Measurements from ENCODE around the gene TPSB2. TPM values are rescaled to one million over a fixed set of nuclear protein-coding genes. Genes with fewer than 3 reads are reported as not detected.

The TPSB2 gene
- total RNA-seq, 1 donor from 2014 or later, result not detected

- POLR2A ChIA-PET, result no interaction called here
- TF ChIP-seq CTCF (IDR thresholded peaks at IDR 0.05), result no peak
- H3K36me3 Mint-ChIP-seq (ENCODE audit: low read depth), result no peaks in the 10 kb centered on the region
Measured at GRCh38 chr16:1210461-1210860, 19.5 kb downstream of the TPSB2 start.

GRCh38 chr16:1209081-1209480 lies 20.9 kb downstream of the TPSB2 start:
- ATAC-seq (ENCODE audit: low read depth) (no peak), DNase-seq (no peak)
- no peaks in the 10 kb centered on the region for H3K27me3 Mint-ChIP-seq
- H3K4me3 Mint-ChIP-seq, result no peak overlapping the region
- CTCF ChIA-PET, result no interaction called here
- no peak overlapping the region for H3K27ac Mint-ChIP-seq
- POLR2A ChIA-PET, result no interaction called here
- no peaks in the 10 kb centered on the region for H3K9me3 Mint-ChIP-seq
- intact Hi-C loops (cut with micrococcal nuclease), result no loop called here
- no peaks in the 10 kb centered on the region for H3K36me3 Mint-ChIP-seq (ENCODE audit: low read depth)
- no peaks in the 10 kb centered on the region for H3K4me1 Mint-ChIP-seq
- no peak for TF ChIP-seq CTCF (IDR thresholded peaks at IDR 0.05)

More at GRCh38 chr16:1210461-1210860, 19.5 kb downstream of the TPSB2 start:
- no peak overlapping the region for H3K4me3 Mint-ChIP-seq
- DNase-seq, result no peak
- H3K27me3 Mint-ChIP-seq, result no peaks in the 10 kb centered on the region
- H3K9me3 Mint-ChIP-seq, result no peaks in the 10 kb centered on the region
- no peaks in the 10 kb centered on the region for H3K4me1 Mint-ChIP-seq
- intact Hi-C loops (cut with micrococcal nuclease), result no loop called here
- ATAC-seq (ENCODE audit: low read depth), result no peak
- H3K27ac Mint-ChIP-seq, result no peak overlapping the region
- CTCF ChIA-PET, result no interaction called here

- H3K9me3 Mint-ChIP-seq, result no peaks in the 10 kb centered on the region
- DNase-seq (no peak), ATAC-seq (ENCODE audit: low read depth) (no peak)
- no peaks in the 10 kb centered on the region for H3K27me3 Mint-ChIP-seq
- no peaks in the 10 kb centered on the region for H3K36me3 Mint-ChIP-seq (ENCODE audit: low read depth)
- CTCF ChIA-PET, result no interaction called here
- H3K4me1 Mint-ChIP-seq, result no peaks in the 10 kb centered on the region
- intact Hi-C loops (cut with micrococcal nuclease), result no loop called here
- TF ChIP-seq CTCF (IDR thresholded peaks at IDR 0.05), result no peak
- H3K4me3 Mint-ChIP-seq, result no peak overlapping the region
- POLR2A ChIA-PET, result no interaction called here
- no peak overlapping the region for H3K27ac Mint-ChIP-seq
Measured at GRCh38 chr16:1208239-1208830, 21.6 kb downstream of the TPSB2 start.

GRCh38 chr16:1206786-1207185 lies 23.2 kb downstream of the TPSB2 start:
- intact Hi-C loops (cut with micrococcal nuclease), result no loop called here
- Mint-ChIP-seq H3K36me3 (ENCODE audit: low read depth) (no peaks in the 10 kb centered on the region), H3K27me3 (no peaks in the 10 kb centered on the region), H3K4me1 (no peaks in the 10 kb centered on the region), H3K9me3 (no peaks in the 10 kb centered on the region), H3K4me3 (no peak overlapping the region), H3K27ac (no peak overlapping the region)
- ChIA-PET POLR2A (no interaction called here), CTCF (no interaction called here)
- ATAC-seq (ENCODE audit: low read depth) (no peak), DNase-seq (no peak)
- no peak for TF ChIP-seq CTCF (IDR thresholded peaks at IDR 0.05)

GRCh38 chr16:1206326-1206725 lies 23.7 kb downstream of the TPSB2 start:
- no peaks in the 10 kb centered on the region for H3K9me3 Mint-ChIP-seq
- no peak for TF ChIP-seq CTCF (IDR thresholded peaks at IDR 0.05)
- H3K4me1 Mint-ChIP-seq, result no peaks in the 10 kb centered on the region
- DNase-seq, result no peak
- intact Hi-C loops (cut with micrococcal nuclease), result no loop called here
- H3K36me3 Mint-ChIP-seq (ENCODE audit: low read depth), result no peaks in the 10 kb centered on the region
- POLR2A ChIA-PET, result no interaction called here
- no peak for ATAC-seq (ENCODE audit: low read depth)
- H3K4me3 Mint-ChIP-seq, result no peak overlapping the region
- CTCF ChIA-PET, result no interaction called here
- no peak overlapping the region for H3K27ac Mint-ChIP-seq
- H3K27me3 Mint-ChIP-seq, result no peaks in the 10 kb centered on the region

Data from activated B cell treated with CpG ODN at 0.5 μM for 24 hours (primary cell).